OCI-LY1 (cell line): ENCODE measurements around the gene CNN3.

Experiments used
- H2AFZ ChIP-seq: fragments of 200-600 bp; sonication (generic), shearing (Covaris generic); 2 replicates; pipeline ENCODE4 v1.6.0; 2014; ENCODE audit warnings: antibody characterized with exemption, mild to moderate bottlenecking, low read length
- H3F3A ChIP-seq: fragments of 200-600 bp; sonication (generic), shearing (Covaris generic); 2 replicates; pipeline ENCODE4 v1.6.0; 2014; ENCODE audit warnings: mild to moderate bottlenecking, antibody characterized with exemption, low read length, moderate library complexity; ENCODE audit not compliant: insufficient read depth
- H3K27ac ChIP-seq: fragments of 200-600 bp; sonication (generic); 2 replicates; pipeline ENCODE4 v1.5.1; 2014; ENCODE audit warnings: low read length, mixed run types, mild to moderate bottlenecking, low read depth; ENCODE audit not compliant: poor library complexity, severe bottlenecking
- H3K27me3 ChIP-seq: fragments of 200-600 bp; sonication (generic); 2 replicates; pipeline ENCODE4 v1.6.0; 2014; ENCODE audit warnings: antibody characterized with exemption, mild to moderate bottlenecking, low read length, moderate library complexity; ENCODE audit not compliant: insufficient read depth
- H3K36me3 ChIP-seq: fragments of 200-600 bp; sonication (generic); 2 replicates; pipeline ENCODE4 v1.6.1; 2014; ENCODE audit warnings: mild to moderate bottlenecking, antibody characterized with exemption, low read length, moderate library complexity, mixed read lengths; ENCODE audit not compliant: insufficient read depth
- H3K4me1 ChIP-seq: fragments of 200-600 bp; sonication (generic); 2 replicates; pipeline ENCODE4 v1.5.1; 2014; ENCODE audit warnings: mild to moderate bottlenecking, low read length, moderate library complexity; ENCODE audit not compliant: insufficient read depth, severe bottlenecking
- H3K4me2 ChIP-seq: fragments of 200-600 bp; sonication (generic), shearing (Covaris generic); 2 replicates; pipeline ENCODE4 v1.6.1; 2014; ENCODE audit warnings: low read length
- H3K4me3 ChIP-seq: fragments of 200-600 bp; sonication (generic); 2 replicates; pipeline ENCODE4 v1.5.1; 2014; ENCODE audit warnings: low read length, low read depth, mild to moderate bottlenecking, mixed read lengths; ENCODE audit not compliant: poor library complexity, severe bottlenecking
- H3K79me2 ChIP-seq: fragments of 200-600 bp; shearing (Covaris generic); 2 replicates; pipeline ENCODE4 v1.6.1; 2016; ENCODE audit warnings: mixed run types, low read length, mixed read lengths; ENCODE audit not compliant: insufficient read depth
- H3K9ac ChIP-seq: fragments of 200-600 bp; sonication (generic), shearing (Covaris generic); 2 replicates; pipeline ENCODE4 v1.6.1; 2014; ENCODE audit warnings: mild to moderate bottlenecking, low read length, mixed read lengths
- H3K9me2 ChIP-seq: fragments of 200-600 bp; sonication (generic), shearing (Covaris generic); 2 replicates; pipeline ENCODE4 v1.6.1; 2014; ENCODE audit warnings: low read depth, mild to moderate bottlenecking, low read length, mixed read lengths
- H3K9me3 ChIP-seq: fragments of 200-600 bp; shearing (Covaris generic); 2 replicates; pipeline ENCODE4 v1.6.1; 2014; ENCODE audit warnings: low read length, mixed read lengths
- H4K20me1 ChIP-seq: fragments of 200-600 bp; sonication (generic), shearing (Covaris generic); 2 replicates; pipeline ENCODE4 v1.6.0; 2016; ENCODE audit warnings: mild to moderate bottlenecking, low read length; ENCODE audit not compliant: insufficient read depth
- CTCF ChIP-seq: fragments of 200-600 bp; sonication (generic), shearing (Covaris generic); IDR thresholded peaks from 2 replicates; pipeline ENCODE4 v1.5.1; 2017; ENCODE audit warnings: mild to moderate bottlenecking, antibody characterized with exemption, low read length, moderate library complexity, mixed read lengths
- EZH2 ChIP-seq: fragments of 200-600 bp; sonication (generic), shearing (Covaris generic); IDR thresholded peaks from 2 replicates; pipeline ENCODE4 v1.8.0; 2017; ENCODE audit warnings: borderline replicate concordance, mixed run types, mild to moderate bottlenecking, antibody characterized with exemption, low read length, moderate library complexity, mixed read lengths

Gene CNN3

GRCh38 chr1:94958081-94958480 lies 31.2 kb upstream of the CNN3 start:
- H3K79me2 ChIP-seq = no peaks in the 10 kb centered on the region
- H3K4me2 ChIP-seq = no peak overlapping the region
- no peaks in the 10 kb centered on the region for H3K9me2 ChIP-seq
- no peaks in the 10 kb centered on the region for H3K27me3 ChIP-seq
- peaks cover 22% of the 10 kb centered on the region for H3K4me1 ChIP-seq
- no peaks in the 10 kb centered on the region for H3K36me3 ChIP-seq
- H3K9ac ChIP-seq = no peak overlapping the region
- H3K27ac ChIP-seq = no peak overlapping the region
- no peak overlapping the region for H2AFZ ChIP-seq
- no peaks in the 10 kb centered on the region for H3K9me3 ChIP-seq
- TF ChIP-seq CTCF (no peak), EZH2 (no peak)
- no peaks in the 10 kb centered on the region for H3F3A ChIP-seq
- no peak overlapping the region for H3K4me3 ChIP-seq
- H4K20me1 ChIP-seq = no peaks in the 10 kb centered on the region

- Histone ChIP-seq H3K79me2 (no peaks in the 10 kb centered on the region), H3K36me3 (no peaks in the 10 kb centered on the region), H3K9ac (no peak overlapping the region), H2AFZ (no peak overlapping the region), H3K9me2 (no peaks in the 10 kb centered on the region), H4K20me1 (no peaks in the 10 kb centered on the region), H3K9me3 (no peaks in the 10 kb centered on the region), H3K4me1 (peaks cover under 1% of the 10 kb centered on the region), H3F3A (no peaks in the 10 kb centered on the region), H3K27ac (no peak overlapping the region), H3K27me3 (no peaks in the 10 kb centered on the region), H3K4me3 (no peak overlapping the region), H3K4me2 (no peak overlapping the region)
- TF ChIP-seq CTCF = no peak
- TF ChIP-seq EZH2 = no peak
Observed at GRCh38 chr1:94955767-94956632, 29.1 kb upstream of the CNN3 start.

GRCh38 chr1:94954263-94955220 lies 27.6 kb upstream of the CNN3 start:
- Histone ChIP-seq H3K9ac (no peak overlapping the region), H3K27me3 (no peaks in the 10 kb centered on the region), H3K36me3 (no peaks in the 10 kb centered on the region), H3K27ac (no peak overlapping the region), H3K4me3 (no peak overlapping the region), H2AFZ (no peak overlapping the region), H3K4me1 (no peaks in the 10 kb centered on the region), H3K9me2 (no peaks in the 10 kb centered on the region), H3K79me2 (no peaks in the 10 kb centered on the region), H3K9me3 (no peaks in the 10 kb centered on the region), H3K4me2 (no peak overlapping the region), H3F3A (no peaks in the 10 kb centered on the region), H4K20me1 (no peaks in the 10 kb centered on the region)
- TF ChIP-seq CTCF (no peak), EZH2 (no peak)
